PC-9 (cell line): ENCODE measurements around the gene PLCD3.

Experiments
- CTCF ChIP-seq: fragments of 200-600 bp; sonication (generic); conservative IDR thresholded peaks from 2 replicates; pipeline ENCODE4 v1.6.1; 2017; ENCODE audit warnings: mixed run types, antibody characterized with exemption, mild to moderate bottlenecking, moderate library complexity
- EZH2 ChIP-seq: fragments of 200-600 bp; sonication (generic); IDR thresholded peaks from 2 replicates; pipeline ENCODE4 v1.8.0; 2017; ENCODE audit warnings: antibody characterized with exemption, low read depth

GRCh38 chr17:45125509-45125908, 6.8 kb downstream of the PLCD3 start:
- TF ChIP-seq CTCF, result no peak
- TF ChIP-seq EZH2, result no peak
